KOPT-K1 (cell line): ENCODE data around the gene AGBL1.

ENCODE experiments used
- H3K27ac ChIP-seq: fragments of 200-600 bp; sonication (generic); 2 replicates; pipeline ENCODE4 v1.5.1; 2016; ENCODE audit warnings: antibody characterized with exemption, mild to moderate bottlenecking, low read depth, low read length; ENCODE audit not compliant: poor library complexity, severe bottlenecking
- H3K36me3 ChIP-seq: fragments of 200-600 bp; sonication (generic); 2 replicates; pipeline ENCODE4 v1.5.1; 2017; ENCODE audit warnings: antibody characterized with exemption, mild to moderate bottlenecking, low read length, moderate library complexity; ENCODE audit not compliant: insufficient read depth
- H3K9me3 ChIP-seq: fragments of 200-600 bp; sonication (generic); 2 replicates; pipeline ENCODE4 v1.5.1; 2017; ENCODE audit warnings: antibody characterized with exemption, low read length, mild to moderate bottlenecking; ENCODE audit not compliant: insufficient read depth, poor library complexity, severe bottlenecking

The AGBL1 gene

DNA sequence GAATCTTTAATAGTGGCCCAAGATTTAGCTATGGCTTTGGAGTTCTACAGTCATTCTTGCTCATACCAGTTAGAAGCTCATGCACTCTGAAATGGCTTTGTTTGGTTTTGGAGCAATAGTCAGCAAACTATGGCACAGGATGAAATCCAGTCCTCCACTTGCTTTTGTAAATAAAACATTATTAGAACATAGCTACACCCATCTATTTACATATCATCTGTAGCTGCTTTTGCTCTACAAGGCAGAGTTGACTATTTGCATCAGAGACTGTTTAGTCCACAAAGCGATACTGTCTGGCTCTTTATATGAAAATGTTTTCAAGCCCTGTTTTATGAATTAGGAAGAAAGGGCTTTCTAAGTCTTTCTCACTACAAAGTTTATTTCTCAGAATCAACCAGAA lies 716.9 kb downstream of the AGBL1 start:
- Histone ChIP-seq H3K27ac (no peak overlapping the region), H3K36me3 (no peaks in the 10 kb centered on the region), H3K9me3 (no peaks in the 10 kb centered on the region)

DNA sequence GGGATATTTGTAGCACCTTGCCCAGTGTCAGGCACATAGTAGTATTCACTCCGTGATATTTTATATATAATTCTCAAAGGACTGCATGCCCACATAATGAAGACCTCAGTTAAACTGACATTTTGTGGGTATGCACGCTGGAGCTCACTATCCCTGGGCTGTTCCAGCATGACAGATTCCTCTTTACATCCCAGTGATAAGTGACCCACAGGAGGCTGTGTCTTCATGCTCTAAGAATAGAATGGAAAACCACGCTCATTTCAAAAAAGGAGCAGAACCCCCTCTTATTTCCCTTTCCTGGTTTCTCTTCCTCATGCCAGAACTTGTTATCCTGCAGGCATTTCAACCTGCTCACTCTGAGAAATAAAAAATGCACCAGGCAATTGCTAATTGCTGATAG lies 717.5 kb downstream of the AGBL1 start:
- Histone ChIP-seq H3K9me3 (no peaks in the 10 kb centered on the region), H3K27ac (no peak overlapping the region), H3K36me3 (no peaks in the 10 kb centered on the region)

DNA sequence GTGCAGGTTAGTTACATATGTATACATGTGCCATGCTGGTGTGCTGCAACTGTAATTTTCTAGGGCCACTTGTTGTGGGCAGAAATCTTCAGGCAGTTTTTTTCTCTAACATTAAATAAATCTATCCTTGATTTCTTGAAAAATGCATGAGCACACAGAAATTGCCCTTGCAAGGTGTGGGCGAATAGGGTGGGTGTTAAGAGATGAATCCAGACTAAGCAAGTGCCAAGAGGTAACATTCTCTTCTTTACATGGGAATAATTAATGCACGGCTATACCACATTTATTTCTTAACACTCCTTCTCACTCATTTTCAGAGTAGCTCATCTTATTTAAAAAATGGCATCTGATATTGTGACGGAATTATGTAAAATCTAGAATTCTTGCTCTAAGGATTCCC lies 719.6 kb downstream of the AGBL1 start:
- Histone ChIP-seq H3K9me3 (no peaks in the 10 kb centered on the region), H3K36me3 (no peaks in the 10 kb centered on the region), H3K27ac (no peak overlapping the region)

DNA sequence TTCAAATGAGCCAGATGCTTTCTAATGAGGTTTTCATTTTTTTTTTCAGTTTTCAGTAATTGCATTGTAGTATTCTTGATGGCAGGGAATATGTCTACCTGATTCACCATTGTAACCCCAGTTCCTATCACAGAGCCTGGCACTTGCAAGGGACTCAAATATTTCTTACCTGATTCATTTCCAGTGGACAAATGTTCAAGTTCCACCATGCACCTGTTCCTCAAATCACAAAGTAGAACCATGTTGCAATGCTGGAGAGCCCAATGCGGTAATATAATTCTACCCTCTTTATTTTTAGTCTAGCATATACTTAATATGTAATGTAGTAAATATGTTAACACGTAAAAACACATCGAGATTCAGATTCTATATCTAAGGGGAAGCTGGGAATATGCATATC lies 722.6 kb downstream of the AGBL1 start:
- H3K9me3 ChIP-seq: no peaks in the 10 kb centered on the region
- no peak overlapping the region for H3K27ac ChIP-seq
- no peaks in the 10 kb centered on the region for H3K36me3 ChIP-seq

DNA sequence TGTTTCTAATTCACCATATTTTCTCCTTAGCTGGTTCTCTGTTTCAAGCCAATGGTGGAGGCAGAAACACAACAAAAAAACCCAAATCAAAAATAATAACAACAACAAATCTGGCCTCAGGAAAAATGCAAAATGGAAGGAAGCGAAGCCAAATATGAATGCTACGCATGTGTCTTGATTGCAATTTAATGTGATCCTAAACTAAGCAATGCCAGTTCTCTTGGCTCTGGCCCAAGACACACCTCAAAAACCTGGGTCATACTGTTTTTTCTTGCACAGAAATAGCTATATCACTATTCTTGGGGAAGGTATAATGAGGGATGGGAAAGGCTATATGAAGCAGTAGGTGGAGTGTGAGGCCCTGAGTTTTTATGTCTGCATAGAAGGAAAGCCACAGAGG lies 724.7 kb downstream of the AGBL1 start:
- Histone ChIP-seq H3K36me3 (no peaks in the 10 kb centered on the region), H3K9me3 (no peaks in the 10 kb centered on the region), H3K27ac (no peak overlapping the region)

DNA sequence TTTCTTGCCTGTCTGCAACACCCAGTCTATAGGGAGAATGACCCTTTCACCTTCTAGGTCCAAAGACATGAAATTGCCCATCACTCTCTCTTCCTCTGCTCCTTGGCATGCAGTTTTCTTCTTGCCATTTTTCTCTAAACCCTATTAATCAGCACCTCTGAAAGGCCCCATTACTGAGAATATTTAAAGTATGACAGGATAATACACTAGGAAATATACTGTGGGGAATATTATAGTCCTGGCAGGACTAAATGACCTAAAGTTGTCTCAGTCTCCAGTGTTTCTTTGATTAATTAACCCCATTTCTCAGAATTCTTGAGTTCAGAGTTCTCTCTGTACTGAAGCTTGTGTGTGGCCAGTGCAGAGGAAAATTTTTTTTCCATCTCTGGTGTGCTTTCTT lies 730.7 kb downstream of the AGBL1 start:
- no peaks in the 10 kb centered on the region for H3K36me3 ChIP-seq
- H3K9me3 ChIP-seq: no peaks in the 10 kb centered on the region
- no peak overlapping the region for H3K27ac ChIP-seq

DNA sequence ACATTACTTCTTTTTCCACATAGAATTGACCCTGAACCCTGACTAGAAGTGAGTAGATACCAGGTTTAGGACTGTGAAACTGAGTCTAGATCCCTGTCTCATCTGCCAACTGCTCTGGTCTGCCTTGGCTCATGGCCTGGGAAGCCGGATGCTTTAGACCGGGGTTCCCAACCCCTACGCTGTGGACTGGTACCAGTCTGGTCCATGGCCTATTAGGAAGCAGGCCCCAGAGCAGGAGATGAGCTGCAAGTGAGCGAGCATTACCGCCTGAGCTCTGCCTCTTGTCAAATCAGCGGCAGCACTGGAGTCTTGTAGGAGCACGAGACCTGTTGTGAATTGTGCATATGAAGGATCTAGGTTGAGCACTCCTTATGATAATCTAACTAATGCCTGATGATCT lies 734.2 kb downstream of the AGBL1 start:
- Histone ChIP-seq H3K9me3 (no peaks in the 10 kb centered on the region), H3K36me3 (no peaks in the 10 kb centered on the region), H3K27ac (no peak overlapping the region)

DNA sequence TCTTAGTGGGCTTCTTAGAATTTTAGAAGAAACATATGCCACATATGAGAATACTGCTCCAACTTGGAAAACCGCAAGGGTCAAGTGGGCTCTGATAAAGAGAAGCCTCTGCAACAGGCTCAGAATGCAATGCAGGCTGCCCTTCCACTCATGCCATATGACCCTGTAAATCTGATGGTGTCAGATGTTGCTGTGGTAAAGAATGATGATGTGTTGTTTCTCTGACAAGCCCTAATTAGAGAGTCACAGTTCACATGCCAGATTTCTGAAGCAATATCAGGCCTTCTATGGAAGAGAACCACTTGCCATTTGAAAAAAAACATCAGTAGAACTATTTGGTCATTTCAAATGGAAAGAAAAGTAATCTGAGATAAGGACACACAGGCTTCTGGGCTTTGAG lies 749.6 kb downstream of the AGBL1 start:
- no peak overlapping the region for H3K27ac ChIP-seq
- H3K36me3 ChIP-seq: no peaks in the 10 kb centered on the region
- H3K9me3 ChIP-seq: no peaks in the 10 kb centered on the region

DNA sequence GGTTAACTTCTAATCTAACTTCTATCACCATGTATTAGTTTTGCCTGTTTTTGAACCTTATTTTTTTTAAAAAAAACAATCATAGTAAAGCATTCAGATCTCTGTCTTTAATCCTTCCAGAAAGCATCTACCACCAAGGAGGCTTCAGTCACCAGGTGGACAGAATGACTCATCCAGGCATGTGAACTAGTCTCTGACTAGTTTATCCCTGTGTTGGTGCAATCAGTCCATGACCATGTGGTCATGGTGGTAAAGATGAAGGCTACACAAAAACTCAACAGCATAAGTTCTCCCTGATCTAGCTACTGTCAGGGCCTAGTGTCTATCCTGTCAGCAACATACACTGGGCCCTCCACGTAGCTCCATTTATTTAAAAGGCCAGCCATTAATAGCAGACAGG lies 750.6 kb downstream of the AGBL1 start:
- Histone ChIP-seq H3K27ac (no peak overlapping the region), H3K9me3 (no peaks in the 10 kb centered on the region), H3K36me3 (no peaks in the 10 kb centered on the region)

DNA sequence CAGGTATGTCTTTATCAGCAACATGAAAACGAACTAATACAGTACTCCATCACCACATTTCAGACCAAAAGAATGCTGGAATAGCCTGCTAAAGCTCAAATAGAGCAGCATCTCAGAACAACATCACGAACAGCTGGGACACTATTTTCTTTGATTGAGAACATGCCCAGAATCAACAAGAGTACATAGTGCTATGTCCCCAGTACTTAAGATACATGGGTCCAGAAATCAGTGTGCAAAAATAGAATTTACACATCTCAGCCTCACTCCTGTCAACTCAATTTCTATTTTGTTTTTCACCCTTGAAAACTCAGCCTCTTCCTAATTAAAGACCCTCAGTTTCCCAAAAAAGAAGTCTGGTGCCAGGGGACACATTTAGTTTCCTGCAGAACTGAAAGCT lies 753.9 kb downstream of the AGBL1 start:
- Histone ChIP-seq H3K27ac (no peak overlapping the region), H3K9me3 (no peaks in the 10 kb centered on the region), H3K36me3 (no peaks in the 10 kb centered on the region)

DNA sequence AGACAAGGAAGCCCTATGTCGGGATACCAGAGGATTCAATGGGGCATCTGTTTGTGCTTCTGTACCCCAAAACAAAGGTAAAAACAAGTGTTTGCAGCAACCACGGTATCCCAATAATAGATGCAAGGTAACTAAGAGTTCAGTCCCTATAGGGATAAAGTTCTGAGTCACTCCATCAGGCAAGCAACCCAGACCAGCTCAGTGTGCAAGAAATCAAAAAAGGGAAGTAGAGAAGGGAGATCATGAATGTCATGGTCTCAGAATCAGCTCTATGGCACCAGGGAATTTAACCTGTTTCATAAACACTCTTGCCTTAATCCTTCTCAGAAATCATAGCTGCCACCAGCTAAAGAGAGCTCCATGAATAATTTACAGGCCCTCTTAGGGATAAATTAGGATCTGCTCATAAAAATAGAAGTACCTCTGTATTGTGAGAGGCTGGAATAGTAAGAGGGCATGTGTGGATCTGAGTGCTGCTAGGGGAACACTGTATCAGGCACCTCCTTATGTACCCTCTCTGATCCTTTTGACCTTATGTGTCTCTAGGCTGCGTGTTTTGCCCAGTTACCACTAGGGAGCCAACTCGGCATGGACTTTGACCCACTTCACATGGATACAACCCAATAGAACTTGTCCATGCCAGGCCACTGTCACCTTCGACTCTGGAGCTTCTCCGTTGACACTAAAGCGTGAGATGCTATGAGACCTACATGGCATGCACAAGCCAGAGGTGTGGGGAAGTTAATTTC lies 754.6 kb downstream of the AGBL1 start:
- no peak overlapping the region for H3K27ac ChIP-seq
- no peaks in the 10 kb centered on the region for H3K9me3 ChIP-seq

DNA sequence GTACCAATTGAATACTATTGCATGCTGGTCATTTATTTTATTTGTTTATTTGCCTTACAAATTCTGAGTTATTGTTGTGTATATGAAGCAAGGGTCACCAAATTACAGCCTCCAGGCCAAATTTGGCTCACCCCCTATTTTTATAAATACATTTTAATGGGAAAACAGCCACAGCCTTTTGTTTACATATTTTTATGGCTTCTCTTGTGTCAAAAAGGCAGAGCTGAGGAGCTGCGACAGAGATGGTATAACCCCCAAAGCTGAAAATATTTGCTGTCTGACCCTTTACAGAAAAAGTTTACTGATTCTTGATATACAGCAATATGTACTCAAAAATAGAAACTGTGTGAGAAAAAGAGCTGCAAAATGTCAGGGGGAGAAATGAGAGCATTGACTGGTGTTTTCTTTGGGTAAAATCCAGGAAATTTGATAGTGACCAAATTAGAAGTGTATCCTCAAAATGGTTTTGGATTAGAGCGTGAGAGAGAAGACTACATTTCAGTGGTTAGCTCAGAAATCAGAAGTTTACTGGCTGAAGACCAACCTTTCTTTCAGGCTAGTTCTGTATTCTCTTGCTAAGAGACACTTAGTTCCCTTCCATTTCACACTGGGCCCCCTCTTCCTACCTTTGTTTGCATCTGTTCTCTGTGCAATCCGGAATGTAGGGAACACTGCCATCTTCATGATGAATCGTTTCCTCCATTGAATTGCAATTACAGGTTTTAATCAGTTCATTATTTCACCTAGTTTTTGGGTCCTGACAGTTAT lies 757.8 kb downstream of the AGBL1 start:
- H3K36me3 ChIP-seq: no peaks in the 10 kb centered on the region
- no peaks in the 10 kb centered on the region for H3K9me3 ChIP-seq
- H3K27ac ChIP-seq: no peak overlapping the region

More for the DNA sequence above, 754.6 kb downstream of the AGBL1 start:
- H3K36me3 ChIP-seq: no peaks in the 10 kb centered on the region

DNA sequence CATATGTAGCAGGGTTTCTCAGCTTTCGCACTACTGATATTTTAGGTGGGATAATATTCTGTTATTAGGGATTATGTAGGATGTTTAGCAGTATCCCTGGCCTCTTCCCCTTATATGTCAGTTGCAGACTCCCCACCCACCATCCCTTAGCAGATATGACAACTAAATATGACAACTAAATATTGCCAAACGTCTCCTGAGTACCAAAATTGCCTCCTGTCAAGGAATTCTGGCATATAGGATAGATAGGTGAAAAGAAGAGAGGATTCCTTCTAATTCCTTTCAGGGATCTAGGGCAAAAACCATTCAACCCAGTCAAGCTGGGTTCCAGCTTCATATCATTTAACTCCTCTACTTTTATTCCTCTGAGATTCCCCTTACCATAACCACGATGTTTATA lies 759.8 kb downstream of the AGBL1 start:
- no peaks in the 10 kb centered on the region for H3K9me3 ChIP-seq
- H3K36me3 ChIP-seq: no peaks in the 10 kb centered on the region
- no peak overlapping the region for H3K27ac ChIP-seq

DNA sequence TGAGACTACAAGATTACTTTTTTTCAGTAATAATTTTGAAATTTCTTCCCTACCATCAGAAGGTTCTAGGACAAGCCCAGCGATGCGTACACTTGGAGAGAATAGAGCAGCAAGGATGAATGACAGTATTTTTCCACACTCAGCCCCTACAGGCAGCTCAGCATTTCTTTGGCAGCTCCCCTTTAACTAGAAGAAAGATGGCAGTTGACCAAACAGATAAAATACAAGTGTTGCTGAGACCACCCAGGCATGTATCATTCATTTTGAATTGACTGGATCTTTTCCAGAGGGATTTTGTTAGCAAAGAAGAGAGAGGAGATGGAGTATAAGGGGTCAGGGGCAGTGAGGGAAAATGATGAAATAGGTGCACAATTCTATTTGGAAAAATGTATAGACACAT lies 761.3 kb downstream of the AGBL1 start:
- Histone ChIP-seq H3K9me3 (no peaks in the 10 kb centered on the region), H3K36me3 (no peaks in the 10 kb centered on the region), H3K27ac (no peak overlapping the region)

DNA sequence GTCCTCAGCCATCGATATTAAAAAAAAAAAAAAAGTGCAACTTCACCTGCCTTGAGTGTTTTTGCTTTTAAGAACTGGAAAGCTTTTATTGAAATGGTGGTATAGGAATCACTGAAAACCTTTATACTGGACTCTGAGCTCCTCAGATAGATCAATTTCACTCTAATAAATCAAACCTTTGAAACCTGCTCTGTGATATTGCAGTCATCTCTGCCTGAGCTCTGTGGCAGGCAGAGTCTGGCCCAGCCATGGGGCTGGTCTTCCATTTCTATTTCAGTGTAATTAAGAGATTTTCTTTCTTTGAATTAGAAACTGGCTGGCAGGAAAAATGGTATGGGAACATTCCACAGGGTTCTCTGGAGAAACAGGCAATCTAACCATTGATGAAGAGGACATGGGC lies 762.5 kb downstream of the AGBL1 start:
- H3K36me3 ChIP-seq: no peaks in the 10 kb centered on the region
- no peak overlapping the region for H3K27ac ChIP-seq

DNA sequence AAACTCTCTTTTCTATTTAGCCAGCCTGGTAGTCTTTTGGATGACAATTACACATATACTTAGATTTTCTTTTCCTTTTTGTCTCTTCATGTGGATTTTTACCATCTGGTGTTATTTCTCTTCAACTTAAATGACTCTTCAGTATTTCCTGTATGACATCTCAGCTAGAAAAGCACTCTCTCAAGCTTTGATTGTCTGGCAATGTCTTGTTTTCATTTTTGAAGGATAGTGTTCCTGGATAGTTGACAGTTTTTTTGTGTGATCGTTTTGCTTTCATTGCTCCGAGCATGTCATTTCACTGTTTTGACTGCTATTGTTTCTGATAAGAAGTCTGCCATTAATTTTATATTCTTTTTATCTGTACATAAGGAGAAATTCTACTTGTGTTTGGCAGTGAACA lies 766.4 kb downstream of the AGBL1 start:
- Histone ChIP-seq H3K27ac (no peak overlapping the region), H3K9me3 (no peaks in the 10 kb centered on the region)

More for the DNA sequence above, 762.5 kb downstream of the AGBL1 start:
- H3K9me3 ChIP-seq: no peaks in the 10 kb centered on the region

More for the DNA sequence above, 766.4 kb downstream of the AGBL1 start:
- no peaks in the 10 kb centered on the region for H3K36me3 ChIP-seq
